C4-2B (cell line): ENCODE results near the gene ZMYND15.

ENCODE experiments used
- H3K27ac ChIP-seq: fragments of 450-650 bp; 2 replicates; pipeline ENCODE4 v1.5.1; 2017
- CTCF ChIP-seq: fragments of 450-650 bp; conservative IDR thresholded peaks from 2 replicates; pipeline ENCODE4 v1.5.1; 2017; ENCODE audit warnings: mild to moderate bottlenecking
- ZFX ChIP-seq: fragments of 450-650 bp; IDR thresholded peaks from 2 replicates; pipeline ENCODE4 v1.6.1; 2017

Gene ZMYND15

DNA sequence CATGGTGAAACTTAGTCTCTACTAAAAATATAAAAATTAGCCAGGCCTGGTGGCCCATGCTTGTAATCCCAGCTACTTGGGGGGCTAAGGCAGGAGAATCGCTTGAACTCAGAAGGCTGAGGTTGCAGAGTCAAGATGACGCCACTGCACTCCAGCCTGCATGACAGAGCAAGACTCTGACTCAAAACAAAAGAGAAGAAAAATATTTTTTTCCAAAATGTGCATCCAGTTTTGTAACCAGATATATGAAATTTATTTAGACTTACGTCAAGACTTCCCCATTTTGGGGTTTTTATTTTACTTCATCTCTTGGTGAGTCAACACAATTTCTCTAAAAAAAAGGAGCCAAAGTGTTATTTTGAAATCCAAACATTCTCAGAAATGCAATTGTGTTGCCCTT, 26.6 kb downstream of the ZMYND15 start:
- TF ChIP-seq CTCF (no peak), ZFX (no peak)
- H3K27ac ChIP-seq: no peak overlapping the region

DNA sequence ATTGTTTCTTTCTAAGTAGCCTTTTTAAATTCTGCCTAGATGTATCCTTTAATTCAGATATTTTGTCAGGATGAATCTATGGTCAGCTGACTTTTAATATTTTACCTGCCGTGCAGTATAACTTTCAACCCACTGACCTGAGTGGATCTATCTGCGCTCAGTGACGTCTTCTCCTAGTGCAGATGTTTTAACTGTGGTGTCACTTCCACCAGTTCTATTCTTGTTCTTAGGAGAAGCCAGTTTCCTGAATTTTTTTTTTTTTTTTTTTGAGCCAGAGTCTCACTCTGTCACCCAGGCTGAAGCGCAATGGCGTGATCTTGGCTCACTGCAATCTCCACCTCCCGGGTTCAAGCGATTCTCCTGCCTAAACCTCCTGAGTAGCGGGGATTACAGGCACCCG, 27.1 kb downstream of the ZMYND15 start:
- H3K27ac ChIP-seq: no peak overlapping the region
- no peak for TF ChIP-seq CTCF

DNA sequence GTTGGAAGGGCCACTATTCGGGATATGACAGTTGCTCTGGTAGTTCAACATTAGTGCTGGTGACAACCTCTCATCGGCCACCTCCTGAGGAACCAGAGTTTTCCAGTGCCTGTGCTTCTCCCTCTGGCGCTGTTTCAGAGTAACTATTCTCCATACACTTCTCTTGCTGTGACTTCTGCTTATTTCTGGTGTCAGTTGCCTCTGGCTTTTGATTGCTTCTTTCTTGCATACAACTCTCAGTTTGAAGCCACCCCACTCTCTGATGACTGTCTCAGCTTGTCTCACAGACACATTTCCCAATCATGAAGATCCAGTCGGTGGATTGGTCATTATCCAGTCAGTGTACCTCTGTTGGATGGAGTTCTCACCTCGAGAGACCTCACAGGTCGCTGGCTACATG, 28.7 kb downstream of the ZMYND15 start:
- no peak overlapping the region for H3K27ac ChIP-seq
- TF ChIP-seq CTCF (no peak), ZFX (no peak)

- no peak for TF ChIP-seq ZFX
- TF ChIP-seq CTCF: no peak
- H3K27ac ChIP-seq: no peak overlapping the region
Observed at GRCh38 chr17:4769628-4770027, 30.0 kb downstream of the ZMYND15 start.

GRCh38 chr17:4771519-4772234, 32.0 kb downstream of the ZMYND15 start, which contains the start of gene TM4SF5:
TM4SF5 (plus strand) TSS chr17:4771886; CDS start chr17:4771923, 37 bp downstream.
- H3K27ac ChIP-seq: no peak within 1 kb of the TSS
- TF ChIP-seq ZFX (no peak), CTCF (no peak)

GRCh38 chr17:4772235-4772613, 32.6 kb downstream of the ZMYND15 start:
- TF ChIP-seq ZFX (no peak), CTCF (no peak)
- no peak overlapping the region for H3K27ac ChIP-seq

DNA sequence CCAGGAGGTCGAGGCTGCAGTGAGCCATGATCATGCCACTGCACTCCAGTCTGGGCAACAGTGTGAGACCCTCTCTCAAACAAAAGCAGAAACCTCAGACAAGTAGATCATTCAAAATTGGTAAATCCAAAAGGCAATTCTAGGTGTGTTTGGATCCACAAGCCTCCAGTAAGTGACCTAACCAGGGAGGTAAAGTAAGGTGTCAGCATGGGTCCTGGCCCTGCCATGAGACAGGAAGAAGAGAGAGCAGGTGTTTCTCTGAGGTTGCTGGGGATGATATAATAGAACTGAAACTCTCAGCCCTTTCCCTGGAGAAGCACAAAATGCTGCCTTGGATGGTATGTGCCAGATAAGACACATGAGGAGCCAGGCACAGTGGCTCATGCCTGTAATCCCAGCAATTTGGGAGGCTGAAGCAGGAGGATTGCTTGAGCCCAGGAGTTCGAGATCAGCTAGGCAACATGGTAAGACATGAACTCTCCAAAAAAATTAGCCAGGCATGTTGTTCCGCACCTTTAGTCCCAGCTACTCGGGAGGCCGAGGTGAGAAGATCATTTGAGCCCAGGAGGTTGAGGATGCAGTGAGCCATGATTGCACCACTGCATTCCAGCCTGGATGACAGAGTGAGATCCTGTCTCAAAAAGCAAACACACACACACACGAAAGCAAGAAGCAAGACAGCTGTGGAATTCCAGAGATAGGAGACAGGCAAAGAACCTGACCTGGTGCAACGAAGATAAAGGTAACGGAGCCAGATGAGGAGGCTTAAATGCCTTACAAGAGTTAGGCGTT, 38.5 kb downstream of the ZMYND15 start:
- H3K27ac ChIP-seq: no peak overlapping the region
- TF ChIP-seq CTCF (no peak), ZFX (no peak)
